Osteocyte (in vitro differentiated cells): ENCODE measurements around the gene RBM3. TPM values are rescaled to one million over a fixed set of nuclear protein-coding genes. Genes with fewer than 3 reads are reported as not detected.

Source experiments
- DNase-seq: peaks from one replicate; pipeline ENCODE4 v3.0.0; 2021; ENCODE audit warnings: mixed read lengths; ENCODE audit not compliant: unreplicated experiment; ENCODE audit errors: extremely low spot score
- H3K27ac Mint-ChIP-seq: one replicate; pipeline ENCODE4 v1.8.0; 2021; ENCODE audit warnings: mild to moderate bottlenecking, mixed read lengths; ENCODE audit not compliant: unreplicated experiment
- H3K27me3 Mint-ChIP-seq: one replicate; pipeline ENCODE4 v1.8.0; 2021; ENCODE audit warnings: mixed read lengths; ENCODE audit not compliant: unreplicated experiment
- H3K36me3 Mint-ChIP-seq: one replicate; pipeline ENCODE4 v1.8.0; 2021; ENCODE audit warnings: mixed read lengths; ENCODE audit not compliant: unreplicated experiment
- H3K4me1 Mint-ChIP-seq: one replicate; pipeline ENCODE4 v1.8.0; 2021; ENCODE audit warnings: mixed read lengths; ENCODE audit not compliant: unreplicated experiment
- H3K4me3 Mint-ChIP-seq: one replicate; pipeline ENCODE4 v1.8.0; 2021; ENCODE audit warnings: mild to moderate bottlenecking, moderate library complexity, mixed read lengths; ENCODE audit not compliant: unreplicated experiment
- H3K9me3 Mint-ChIP-seq: one replicate; pipeline ENCODE4 v1.8.0; 2021; ENCODE audit warnings: mixed read lengths; ENCODE audit not compliant: unreplicated experiment
- total RNA-seq: library from RNA; stranded (reverse); gene quantifications from 2 replicates; pipeline ENCODE4 v1.2.1, GENCODE V29; 2021
- TF ChIP-seq, protein P1 (sequence below): fragments of 200-600 bp; sonication (generic); IDR thresholded peaks from 2 replicates; pipeline ENCODE4 v1.5.0; 2021; ENCODE audit warnings: antibody characterized with exemption, mild to moderate bottlenecking, moderate library complexity

The RBM3 gene
- total RNA-seq, 1 donor from 2014 or later = 298 TPM

- Mint-ChIP-seq H3K27ac (no peak overlapping the region), H3K36me3 (peaks cover 4% of the 10 kb centered on the region), H3K4me3 (no peak overlapping the region), H3K4me1 (no peaks in the 10 kb centered on the region), H3K27me3 (no peaks in the 10 kb centered on the region), H3K9me3 (no peaks in the 10 kb centered on the region)
- DNase-seq = no peak
- TF ChIP-seq, protein P1, sequence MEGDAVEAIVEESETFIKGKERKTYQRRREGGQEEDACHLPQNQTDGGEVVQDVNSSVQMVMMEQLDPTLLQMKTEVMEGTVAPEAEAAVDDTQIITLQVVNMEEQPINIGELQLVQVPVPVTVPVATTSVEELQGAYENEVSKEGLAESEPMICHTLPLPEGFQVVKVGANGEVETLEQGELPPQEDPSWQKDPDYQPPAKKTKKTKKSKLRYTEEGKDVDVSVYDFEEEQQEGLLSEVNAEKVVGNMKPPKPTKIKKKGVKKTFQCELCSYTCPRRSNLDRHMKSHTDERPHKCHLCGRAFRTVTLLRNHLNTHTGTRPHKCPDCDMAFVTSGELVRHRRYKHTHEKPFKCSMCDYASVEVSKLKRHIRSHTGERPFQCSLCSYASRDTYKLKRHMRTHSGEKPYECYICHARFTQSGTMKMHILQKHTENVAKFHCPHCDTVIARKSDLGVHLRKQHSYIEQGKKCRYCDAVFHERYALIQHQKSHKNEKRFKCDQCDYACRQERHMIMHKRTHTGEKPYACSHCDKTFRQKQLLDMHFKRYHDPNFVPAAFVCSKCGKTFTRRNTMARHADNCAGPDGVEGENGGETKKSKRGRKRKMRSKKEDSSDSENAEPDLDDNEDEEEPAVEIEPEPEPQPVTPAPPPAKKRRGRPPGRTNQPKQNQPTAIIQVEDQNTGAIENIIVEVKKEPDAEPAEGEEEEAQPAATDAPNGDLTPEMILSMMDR = no peak
Observed at GRCh38 chrX:48604701-48605100, 30.4 kb downstream of the RBM3 start.

- Mint-ChIP-seq H3K9me3 (no peaks in the 10 kb centered on the region), H3K27me3 (no peaks in the 10 kb centered on the region), H3K4me1 (no peaks in the 10 kb centered on the region), H3K27ac (no peak overlapping the region), H3K36me3 (peaks cover 2% of the 10 kb centered on the region), H3K4me3 (no peak overlapping the region)
- TF ChIP-seq, protein P1 = no peak
- no peak for DNase-seq
Observed at GRCh38 chrX:48606091-48606490, 31.8 kb downstream of the RBM3 start.

- no peaks in the 10 kb centered on the region for H3K36me3 Mint-ChIP-seq
- no peaks in the 10 kb centered on the region for H3K27me3 Mint-ChIP-seq
- TF ChIP-seq, protein P1 = no peak
- DNase-seq = no peak
- H3K9me3 Mint-ChIP-seq = peaks cover 7% of the 10 kb centered on the region
- H3K4me1 Mint-ChIP-seq = peaks cover 4% of the 10 kb centered on the region
- no peak overlapping the region for H3K27ac Mint-ChIP-seq
- no peak overlapping the region for H3K4me3 Mint-ChIP-seq
Observed at GRCh38 chrX:48611703-48612102, 37.4 kb downstream of the RBM3 start.

DNA sequence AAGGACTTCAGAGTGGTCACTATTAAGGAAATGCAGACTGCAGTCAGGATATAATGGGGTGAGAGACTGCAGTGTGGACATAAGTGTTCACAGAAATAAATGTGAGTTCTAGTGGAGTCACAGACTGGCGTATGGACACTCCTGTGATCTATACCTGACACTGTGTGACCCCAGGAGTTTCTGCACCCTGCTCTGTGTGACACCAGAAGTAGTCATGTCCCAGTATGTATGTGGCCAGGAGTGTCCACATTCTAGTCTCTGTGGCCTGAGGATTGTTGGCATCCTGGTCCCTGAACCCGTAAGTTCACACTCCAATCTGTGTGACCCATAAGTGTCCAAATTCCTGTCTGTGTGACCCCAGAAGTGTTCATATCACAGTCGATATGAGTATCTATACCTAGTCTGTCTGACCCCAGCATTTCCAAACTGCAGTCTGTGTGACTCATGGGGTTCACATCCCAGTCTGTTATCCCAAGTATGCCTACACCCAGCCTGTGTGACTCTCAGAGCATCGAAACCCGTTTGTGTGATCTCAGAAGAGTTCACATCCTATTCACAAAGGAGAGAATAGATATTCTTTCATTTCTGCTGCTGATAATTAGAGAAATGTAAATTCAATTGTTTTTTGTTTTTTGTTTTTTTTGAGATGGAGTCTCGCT lies 39.3 kb downstream of the RBM3 start:
- no peaks in the 10 kb centered on the region for H3K36me3 Mint-ChIP-seq
- no peak overlapping the region for H3K27ac Mint-ChIP-seq
- H3K27me3 Mint-ChIP-seq = no peaks in the 10 kb centered on the region
- TF ChIP-seq, protein P1 = no peak
- H3K9me3 Mint-ChIP-seq = peaks cover 7% of the 10 kb centered on the region
- H3K4me1 Mint-ChIP-seq = peaks cover 15% of the 10 kb centered on the region
- no peak for DNase-seq
- H3K4me3 Mint-ChIP-seq = no peak overlapping the region

GRCh38 chrX:48616576-48616975 lies 42.3 kb downstream of the RBM3 start:
- H3K27ac Mint-ChIP-seq = no peak overlapping the region
- no peaks in the 10 kb centered on the region for H3K36me3 Mint-ChIP-seq
- TF ChIP-seq, protein P1 = no peak
- no peaks in the 10 kb centered on the region for H3K27me3 Mint-ChIP-seq
- H3K4me1 Mint-ChIP-seq = peaks cover 15% of the 10 kb centered on the region
- no peak overlapping the region for H3K4me3 Mint-ChIP-seq
- no peak for DNase-seq
- peaks cover 6% of the 10 kb centered on the region for H3K9me3 Mint-ChIP-seq
